Keratinocyte (primary cell): ENCODE measurements around the gene IRGM.

ENCODE experiments used
- EZH2 ChIP-seq: IDR thresholded peaks from one replicate; pipeline ENCODE4 v1.6.1; 2012; ENCODE audit warnings: inconsistent platforms, mild to moderate bottlenecking, low read length, moderate library complexity
- TF ChIP-seq, protein P1 (sequence below), 3 experiments: IDR thresholded peaks in 1 of 3; conservative IDR thresholded peaks in 1 of 3; optimal IDR thresholded peaks in 1 of 3; 2 replicates in 2 of 3; 3 replicates in 1 of 3; pipeline versions ENCODE3 to v1.5.1; 2011; ENCODE audit warnings: low read length in 3 of 3, mild to moderate bottlenecking in 3 of 3, moderate library complexity in 2 of 3, control low read depth in 1 of 3, inconsistent platforms in 1 of 3; ENCODE audit not compliant: insufficient read depth in 2 of 3; ENCODE audit errors: extremely low read depth in 1 of 3

- TF ChIP-seq, protein P1, sequence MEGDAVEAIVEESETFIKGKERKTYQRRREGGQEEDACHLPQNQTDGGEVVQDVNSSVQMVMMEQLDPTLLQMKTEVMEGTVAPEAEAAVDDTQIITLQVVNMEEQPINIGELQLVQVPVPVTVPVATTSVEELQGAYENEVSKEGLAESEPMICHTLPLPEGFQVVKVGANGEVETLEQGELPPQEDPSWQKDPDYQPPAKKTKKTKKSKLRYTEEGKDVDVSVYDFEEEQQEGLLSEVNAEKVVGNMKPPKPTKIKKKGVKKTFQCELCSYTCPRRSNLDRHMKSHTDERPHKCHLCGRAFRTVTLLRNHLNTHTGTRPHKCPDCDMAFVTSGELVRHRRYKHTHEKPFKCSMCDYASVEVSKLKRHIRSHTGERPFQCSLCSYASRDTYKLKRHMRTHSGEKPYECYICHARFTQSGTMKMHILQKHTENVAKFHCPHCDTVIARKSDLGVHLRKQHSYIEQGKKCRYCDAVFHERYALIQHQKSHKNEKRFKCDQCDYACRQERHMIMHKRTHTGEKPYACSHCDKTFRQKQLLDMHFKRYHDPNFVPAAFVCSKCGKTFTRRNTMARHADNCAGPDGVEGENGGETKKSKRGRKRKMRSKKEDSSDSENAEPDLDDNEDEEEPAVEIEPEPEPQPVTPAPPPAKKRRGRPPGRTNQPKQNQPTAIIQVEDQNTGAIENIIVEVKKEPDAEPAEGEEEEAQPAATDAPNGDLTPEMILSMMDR (optimal IDR thresholded peaks at IDR 0.05 in 1 of 3, IDR thresholded peaks at IDR 0.05 in 1 of 3, conservative IDR thresholded peaks at IDR 0.05 in 1 of 3; ENCODE audit: extremely low read depth in 1 of 3, insufficient read depth in 2 of 3, low read length in 3 of 3), result no peak
- no peak for TF ChIP-seq EZH2
Measured at GRCh38 chr5:150860246-150860821, 14.0 kb downstream of the IRGM start.
